GM19395 (cell line): ENCODE data around the gene ORMDL2.
"Not testable (repeated sequence)": the region's sequence is repeated elsewhere in the genome, so short reads cannot be mapped to it uniquely, and the experiment has no call there.

Experiments used
- ATAC-seq: cut with Tn5 transposase; IDR thresholded peaks from one replicate; pipeline ENCODE4 v1.9.1; 2021; ENCODE audit warnings: mild to moderate bottlenecking, moderate library complexity; ENCODE audit not compliant: unreplicated experiment

ORMDL2 gene

DNA sequence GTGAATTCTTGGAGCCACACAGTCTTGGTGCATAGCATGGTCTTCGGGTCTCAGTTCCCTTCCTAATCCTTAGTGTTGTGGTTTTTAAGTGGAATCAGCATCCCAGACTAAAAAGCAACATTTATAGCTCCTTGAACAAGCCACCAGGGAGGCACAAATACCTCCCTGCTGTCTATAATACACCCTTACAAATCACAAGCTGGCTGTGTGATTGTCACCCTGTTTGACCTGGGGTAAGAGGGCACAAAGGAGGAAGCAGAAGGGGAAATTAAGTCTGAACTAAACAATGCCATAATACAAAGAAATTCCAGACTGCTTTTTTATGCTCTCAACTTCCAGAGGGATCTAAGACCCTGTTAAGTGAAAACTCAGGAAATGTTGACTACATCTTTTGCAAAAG, 32.6 kb downstream of the ORMDL2 start:
- no peak for ATAC-seq

DNA sequence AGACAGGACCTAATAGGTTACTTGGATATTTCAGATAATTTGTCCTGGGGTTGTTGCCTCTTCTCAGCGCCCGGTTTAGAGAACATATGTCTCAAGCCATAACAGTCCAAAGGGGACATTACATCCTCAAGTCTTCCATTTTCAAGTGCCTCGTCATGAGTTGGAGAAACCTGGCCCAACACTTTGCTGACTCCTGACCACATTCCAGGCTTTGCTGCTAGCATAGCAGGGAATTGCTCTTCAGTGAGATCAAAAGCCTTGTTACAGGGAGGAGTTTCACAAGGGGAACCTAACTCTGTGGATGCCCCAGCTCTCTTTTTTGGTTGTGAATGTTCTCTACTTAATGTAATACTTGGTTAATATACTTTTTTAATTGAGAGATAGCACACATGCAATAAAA, 33.1 kb downstream of the ORMDL2 start:
- no peak for ATAC-seq

DNA sequence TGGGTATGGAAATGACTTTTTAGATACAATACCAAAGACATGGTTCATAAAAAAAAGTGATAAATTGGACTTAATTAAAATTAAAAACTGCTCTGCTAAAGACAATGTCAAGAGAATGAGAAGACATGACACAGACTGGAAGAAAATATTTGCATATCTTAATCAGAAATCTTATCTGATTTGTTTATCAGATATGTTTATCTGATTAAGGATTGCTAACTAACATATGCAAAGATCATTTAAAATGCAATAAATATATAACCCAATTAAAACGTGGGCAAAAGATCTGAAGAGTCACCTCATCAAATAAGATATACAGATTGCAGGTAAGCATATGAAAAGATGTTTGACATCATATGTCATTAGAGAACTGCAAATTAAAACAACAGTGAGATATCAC, 34.9 kb downstream of the ORMDL2 start:
- ATAC-seq, result no peak

DNA sequence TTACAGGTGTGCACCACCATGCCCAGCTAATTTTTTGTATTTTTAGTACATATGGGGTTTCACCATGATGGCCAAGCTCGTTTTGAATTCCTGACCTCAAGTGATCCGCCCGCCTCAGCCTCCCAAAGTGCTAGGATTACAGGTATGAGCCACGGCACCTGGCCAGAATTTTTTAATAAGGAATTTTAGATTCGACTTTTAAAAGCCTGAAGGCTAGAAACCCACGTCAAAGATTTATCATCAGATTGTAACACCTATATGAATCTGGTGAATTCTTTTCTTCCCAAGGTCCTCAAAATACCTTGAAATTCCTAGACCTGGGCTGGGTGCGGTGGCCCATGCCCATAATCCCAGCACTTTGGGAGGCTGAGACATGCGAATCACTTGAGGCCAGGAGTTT, 43.6 kb downstream of the ORMDL2 start:
- no peak for ATAC-seq

- no peak for ATAC-seq
Measured at GRCh38 chr12:55861871-55862270, 44.0 kb downstream of the ORMDL2 start.

GRCh38 chr12:55862286-55862685, 44.4 kb downstream of the ORMDL2 start:
- no peak for ATAC-seq

- not testable (repeated sequence) for ATAC-seq
Measured at GRCh38 chr12:55862931-55863330, 45.1 kb downstream of the ORMDL2 start.

GRCh38 chr12:55865327-55865726, 47.5 kb downstream of the ORMDL2 start:
- ATAC-seq, result no peak

- not testable (repeated sequence) for ATAC-seq
Measured at GRCh38 chr12:55866454-55867004, 48.7 kb downstream of the ORMDL2 start.
